ENCODE measurements around the gene STK31.

Gene STK31

DNA sequence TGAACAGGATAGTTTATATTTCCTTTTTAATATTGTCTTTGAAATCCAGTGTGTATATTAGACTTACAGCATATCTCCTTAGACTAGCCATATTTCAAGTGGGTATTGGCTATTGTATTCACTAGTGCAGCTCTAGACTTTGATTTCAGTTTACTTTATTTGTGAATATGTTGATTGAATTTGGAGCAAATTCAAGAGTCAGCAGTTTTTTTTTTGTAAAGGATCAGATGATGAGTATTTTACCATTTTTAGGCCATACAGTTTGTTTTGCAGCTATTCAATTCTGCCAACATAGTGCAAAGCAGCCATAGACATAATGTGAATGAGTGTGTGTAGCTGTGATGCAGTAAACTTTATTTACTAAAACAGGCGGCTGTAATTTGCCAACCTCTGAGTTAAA, 4.6 kb downstream of the STK31 start (continued):
- TF ChIP-seq CSRNP3 (CRISPR knock-in tag; IDR thresholded peaks at IDR 0.05): no peak

- no peak for ATAC-seq
- TF ChIP-seq RARB (CRISPR knock-in tag; IDR thresholded peaks at IDR 0.05) (no peak), ZFP30 (CRISPR knock-in tag; IDR thresholded peaks at IDR 0.05) (no peak)
- TF ChIP-seq, protein P1, sequence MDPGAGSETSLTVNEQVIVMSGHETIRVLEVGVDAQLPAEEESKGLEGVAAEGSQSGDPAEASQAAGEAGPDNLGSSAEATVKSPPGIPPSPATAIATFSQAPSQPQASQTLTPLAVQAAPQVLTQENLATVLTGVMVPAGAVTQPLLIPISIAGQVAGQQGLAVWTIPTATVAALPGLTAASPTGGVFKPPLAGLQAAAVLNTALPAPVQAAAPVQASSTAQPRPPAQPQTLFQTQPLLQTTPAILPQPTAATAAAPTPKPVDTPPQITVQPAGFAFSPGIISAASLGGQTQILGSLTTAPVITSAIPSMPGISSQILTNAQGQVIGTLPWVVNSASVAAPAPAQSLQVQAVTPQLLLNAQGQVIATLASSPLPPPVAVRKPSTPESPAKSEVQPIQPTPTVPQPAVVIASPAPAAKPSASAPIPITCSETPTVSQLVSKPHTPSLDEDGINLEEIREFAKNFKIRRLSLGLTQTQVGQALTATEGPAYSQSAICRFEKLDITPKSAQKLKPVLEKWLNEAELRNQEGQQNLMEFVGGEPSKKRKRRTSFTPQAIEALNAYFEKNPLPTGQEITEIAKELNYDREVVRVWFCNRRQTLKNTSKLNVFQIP (CRISPR knock-in tag; IDR thresholded peaks at IDR 0.05; ENCODE audit: borderline replicate concordance, low read depth): no peak
Observed at GRCh38 chr7:23715099-23715498, 5.1 kb downstream of the STK31 start.

DNA sequence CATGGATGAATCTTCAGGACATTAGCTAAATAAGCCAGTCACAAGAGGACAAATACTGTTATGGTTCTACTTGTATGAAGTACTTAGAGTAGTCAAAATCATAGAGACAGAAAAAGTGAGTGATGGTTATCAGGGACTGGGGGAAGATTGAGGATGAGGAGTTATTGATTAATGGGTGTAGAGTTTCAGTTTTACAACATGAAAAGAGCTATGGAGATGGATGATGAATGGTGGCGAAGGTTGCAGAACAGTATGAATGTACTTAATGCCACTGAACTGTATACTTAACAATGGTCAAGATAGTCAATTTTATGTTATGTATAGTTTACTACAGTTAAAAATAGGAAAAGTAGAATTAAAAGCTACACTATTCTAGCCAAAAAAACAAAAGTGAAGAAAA, 7.8 kb downstream of the STK31 start:
- TF ChIP-seq ESRRG (CRISPR knock-in tag; IDR thresholded peaks at IDR 0.05) (no peak), ZNF8 (CRISPR knock-in tag; IDR thresholded peaks at IDR 0.05) (no peak), SNAI2 (CRISPR knock-in tag; IDR thresholded peaks at IDR 0.05) (no peak), PATZ1 (CRISPR knock-in tag; IDR thresholded peaks at IDR 0.05; ENCODE audit: borderline replicate concordance) (no peak), CSDC2 (CRISPR knock-in tag; IDR thresholded peaks at IDR 0.05) (no peak), ZNF70 (CRISPR knock-in tag; IDR thresholded peaks at IDR 0.05) (no peak), CSRNP3 (CRISPR knock-in tag; IDR thresholded peaks at IDR 0.05) (no peak), BACH2 (CRISPR knock-in tag; IDR thresholded peaks at IDR 0.05; ENCODE audit: borderline replicate concordance) (no peak), ISL1 (CRISPR knock-in tag; IDR thresholded peaks at IDR 0.05) (no peak), ZNF565 (CRISPR knock-in tag; conservative IDR thresholded peaks at IDR 0.05; ENCODE audit: low read depth) (no peak)
- TF ChIP-seq, protein P2, sequence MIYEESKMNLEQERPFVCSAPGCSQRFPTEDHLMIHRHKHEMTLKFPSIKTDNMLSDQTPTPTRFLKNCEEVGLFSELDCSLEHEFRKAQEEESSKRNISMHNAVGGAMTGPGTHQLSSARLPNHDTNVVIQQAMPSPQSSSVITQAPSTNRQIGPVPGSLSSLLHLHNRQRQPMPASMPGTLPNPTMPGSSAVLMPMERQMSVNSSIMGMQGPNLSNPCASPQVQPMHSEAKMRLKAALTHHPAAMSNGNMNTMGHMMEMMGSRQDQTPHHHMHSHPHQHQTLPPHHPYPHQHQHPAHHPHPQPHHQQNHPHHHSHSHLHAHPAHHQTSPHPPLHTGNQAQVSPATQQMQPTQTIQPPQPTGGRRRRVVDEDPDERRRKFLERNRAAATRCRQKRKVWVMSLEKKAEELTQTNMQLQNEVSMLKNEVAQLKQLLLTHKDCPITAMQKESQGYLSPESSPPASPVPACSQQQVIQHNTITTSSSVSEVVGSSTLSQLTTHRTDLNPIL (CRISPR knock-in tag; IDR thresholded peaks at IDR 0.05; ENCODE audit: low read depth): no peak
- no peak for ATAC-seq

GRCh38 chr7:23721456-23721855, 11.4 kb downstream of the STK31 start:
- no peak for ATAC-seq
- TF ChIP-seq GLIS3 (CRISPR knock-in tag; IDR thresholded peaks at IDR 0.05) (no peak), ZFP3 (CRISPR knock-in tag; IDR thresholded peaks at IDR 0.05) (no peak), CSRNP3 (CRISPR knock-in tag; IDR thresholded peaks at IDR 0.05) (no peak), ZNF8 (CRISPR knock-in tag; IDR thresholded peaks at IDR 0.05) (no peak), ARNTL (CRISPR knock-in tag; IDR thresholded peaks at IDR 0.05; ENCODE audit: borderline replicate concordance, low read depth) (no peak), PPARA (CRISPR knock-in tag; IDR thresholded peaks at IDR 0.05; ENCODE audit: borderline replicate concordance) (no peak), OSR1 (CRISPR knock-in tag; IDR thresholded peaks at IDR 0.05) (no peak), ISL1 (CRISPR knock-in tag; IDR thresholded peaks at IDR 0.05) (no peak), ZNF70 (CRISPR knock-in tag; IDR thresholded peaks at IDR 0.05) (no peak), RARB (CRISPR knock-in tag; IDR thresholded peaks at IDR 0.05) (no peak), SNAI2 (CRISPR knock-in tag; IDR thresholded peaks at IDR 0.05) (no peak), TCF4 (CRISPR knock-in tag; IDR thresholded peaks at IDR 0.05; ENCODE audit: borderline replicate concordance) (no peak), TOX (CRISPR knock-in tag; IDR thresholded peaks at IDR 0.05; ENCODE audit: borderline replicate concordance) (no peak), ESRRG (CRISPR knock-in tag; IDR thresholded peaks at IDR 0.05) (no peak), PATZ1 (CRISPR knock-in tag; IDR thresholded peaks at IDR 0.05; ENCODE audit: borderline replicate concordance) (no peak), CSDC2 (CRISPR knock-in tag; IDR thresholded peaks at IDR 0.05) (no peak)
- TF ChIP-seq, protein P1 (CRISPR knock-in tag; IDR thresholded peaks at IDR 0.05; ENCODE audit: borderline replicate concordance, low read depth): no peak
- TF ChIP-seq, protein P2 (CRISPR knock-in tag; IDR thresholded peaks at IDR 0.05; ENCODE audit: low read depth): no peak

Measured in SK-N-SH treated with all-trans-retinoic acid at 6 μM for 48 hours (cell line).